Measurements from ENCODE around the gene TANGO6. TPM values are rescaled to one million over a fixed set of nuclear protein-coding genes. Genes with fewer than 3 reads are reported as not detected.

Gene TANGO6
- total RNA-seq, 2 donors from 2014 or later: 23.8 to 38.4 TPM

GRCh38 chr16:69108064-69108904 is 265.0 kb downstream of the TANGO6 start:
- no peak for ATAC-seq
- DNase-seq (ENCODE audit: low spot score in 2 of 2): no peak
- no peak overlapping the region for H3K27ac Mint-ChIP-seq
- peaks cover 5 to 7% of the 10 kb centered on the region in 2 donors for H3K36me3 Mint-ChIP-seq
- H3K9me3 Mint-ChIP-seq: no peaks in the 10 kb centered on the region

- DNase-seq (ENCODE audit: low spot score in 2 of 2) (no peak), ATAC-seq (no peak)
- Mint-ChIP-seq H3K27ac (no peak overlapping the region), H3K9me3 (no peaks in the 10 kb centered on the region), H3K36me3 (peaks cover 5 to 7% of the 10 kb centered on the region in 2 donors)
Observed at GRCh38 chr16:69108905-69109252, 265.5 kb downstream of the TANGO6 start.

GRCh38 chr16:69109486-69110270 is 266.3 kb downstream of the TANGO6 start:
- ATAC-seq: no peak
- no peaks in the 10 kb centered on the region for H3K9me3 Mint-ChIP-seq
- H3K27ac Mint-ChIP-seq: no peak overlapping the region
- no peak for DNase-seq (ENCODE audit: low spot score in 2 of 2)
- peaks cover 5 to 7% of the 10 kb centered on the region in 2 donors for H3K36me3 Mint-ChIP-seq

DNA sequence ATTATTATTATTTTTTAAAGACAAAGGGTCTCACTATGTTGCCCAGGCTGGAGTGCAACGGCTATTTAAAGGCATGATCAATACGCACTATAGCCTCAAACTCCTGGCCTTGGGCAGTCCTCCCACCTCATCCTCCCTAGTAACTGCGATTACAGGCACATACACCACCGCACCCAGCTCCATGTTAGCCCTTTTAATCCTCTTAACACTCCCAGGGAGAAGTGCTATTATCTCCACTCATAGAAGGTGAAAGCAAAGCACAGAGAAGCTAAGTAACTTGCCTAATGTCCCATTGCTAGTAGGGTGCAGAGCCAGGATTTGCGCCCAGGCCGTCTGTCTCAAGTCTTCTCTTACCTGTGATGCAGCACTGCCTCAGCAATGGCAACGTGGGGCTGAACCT is 267.1 kb downstream of the TANGO6 start:
- H3K9me3 Mint-ChIP-seq: no peaks in the 10 kb centered on the region
- DNase-seq (ENCODE audit: low spot score in 2 of 2): no peak
- ATAC-seq: no peak
- H3K36me3 Mint-ChIP-seq: peaks cover 3 to 7% of the 10 kb centered on the region in 2 donors
- no peak overlapping the region for H3K27ac Mint-ChIP-seq

DNA sequence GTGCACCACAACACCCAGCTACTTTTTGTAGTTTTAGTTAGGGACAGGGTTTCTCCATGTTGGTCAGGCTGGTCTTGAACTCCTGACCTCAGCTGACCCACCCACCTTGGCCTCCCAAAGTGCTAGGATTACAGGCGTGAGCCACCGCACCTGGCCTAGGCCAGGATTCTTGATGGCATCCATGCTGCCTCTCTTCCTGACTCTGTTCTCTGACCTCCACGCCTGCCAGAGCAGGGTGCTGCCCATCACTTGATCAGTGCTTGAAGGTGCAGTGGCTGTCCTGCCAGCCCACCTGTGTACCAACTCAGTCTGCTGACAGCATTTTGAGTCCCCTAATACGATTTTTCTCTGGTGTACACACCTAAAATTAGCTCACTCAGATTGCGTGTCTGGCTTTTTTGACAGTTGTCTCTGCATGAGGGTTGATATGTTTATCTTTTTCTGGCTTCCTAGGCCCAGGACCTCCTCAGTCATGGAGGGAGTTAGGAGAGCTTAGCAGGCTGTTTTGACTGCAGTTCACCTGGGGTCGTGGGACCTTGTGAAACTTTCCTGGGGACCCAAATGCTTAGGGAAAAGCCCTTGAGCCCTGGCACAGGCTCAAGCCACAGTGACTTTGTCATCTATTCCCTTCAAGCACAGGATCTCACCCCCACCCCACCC is 268.0 kb downstream of the TANGO6 start:
- H3K27ac Mint-ChIP-seq: peak overlapping the region in 1 of 2 donors; percentile 17
- H3K36me3 Mint-ChIP-seq: peaks cover 0 to 7% of the 10 kb centered on the region in 2 donors
- no peaks in the 10 kb centered on the region for H3K9me3 Mint-ChIP-seq
- no peak for DNase-seq (ENCODE audit: low spot score in 2 of 2)
- ATAC-seq: no peak

DNA sequence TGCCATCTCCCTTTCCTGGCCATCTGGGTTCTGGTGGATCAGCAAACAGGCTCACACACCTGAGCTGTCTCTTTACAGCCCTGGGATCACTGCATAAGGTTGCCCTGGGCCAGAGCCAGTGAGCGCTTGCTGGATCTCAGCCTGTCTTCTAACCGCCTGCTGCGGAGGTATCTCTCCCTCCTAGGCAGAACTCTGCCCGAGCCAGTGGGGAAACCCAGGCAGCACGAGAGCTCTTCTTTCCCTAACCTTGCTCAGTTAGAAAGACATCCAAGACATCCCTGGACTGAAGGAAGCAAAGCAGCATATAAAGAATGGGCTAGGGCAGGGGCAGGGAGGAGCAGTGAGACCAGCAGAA is 268.5 kb downstream of the TANGO6 start:
- H3K27ac Mint-ChIP-seq: peak overlapping the region in 1 of 2 donors; percentile 17
- ATAC-seq (no peak), DNase-seq (ENCODE audit: low spot score in 2 of 2) (no peak)
- H3K9me3 Mint-ChIP-seq: no peaks in the 10 kb centered on the region
- peaks cover 0 to 7% of the 10 kb centered on the region in 2 donors for H3K36me3 Mint-ChIP-seq

DNA sequence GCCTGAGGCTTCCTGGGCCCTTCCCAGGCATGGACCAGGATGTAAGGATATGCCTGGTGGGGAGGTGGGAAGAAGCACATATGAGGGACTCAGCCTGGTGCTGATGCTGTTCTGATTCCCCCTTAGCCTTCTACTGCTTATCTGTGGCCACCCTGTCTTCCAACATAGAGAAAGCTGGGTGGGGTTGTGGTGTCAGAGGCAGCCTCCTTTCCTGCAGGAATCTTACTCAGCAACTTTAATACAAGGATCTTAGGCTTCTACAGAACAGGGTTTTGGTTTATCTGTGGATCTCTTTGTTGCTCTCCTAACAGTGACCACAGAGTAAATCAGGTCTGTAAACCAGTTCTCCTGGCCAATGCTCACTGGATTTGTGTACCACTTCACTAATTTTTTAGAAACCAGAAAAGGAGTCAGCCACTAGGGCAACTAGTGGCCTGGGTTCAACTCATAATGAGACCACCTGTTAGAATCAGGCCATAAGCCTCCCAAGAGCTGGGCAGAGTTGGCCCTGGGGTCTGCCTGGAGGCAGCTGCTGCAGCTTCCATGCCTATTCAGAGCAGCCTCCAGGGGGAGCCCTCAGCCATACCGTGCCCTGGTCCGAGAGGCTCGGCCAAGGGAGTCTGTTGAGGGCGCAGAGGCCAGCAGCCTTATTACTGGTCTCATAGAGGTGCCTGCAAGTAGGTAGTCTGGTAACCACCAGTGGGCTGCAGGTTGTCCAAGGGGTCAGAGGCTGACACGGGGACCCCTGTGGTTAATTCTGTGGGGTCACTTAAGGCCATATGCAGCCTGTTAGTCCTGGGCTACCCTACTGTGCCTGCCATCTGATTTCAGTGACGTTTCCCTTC is 269.2 kb downstream of the TANGO6 start:
- peak overlapping the region in 1 of 2 donors; percentile 17 for H3K27ac Mint-ChIP-seq
- DNase-seq (ENCODE audit: low spot score in 2 of 2): peak in 1 of 2 donors; percentile 60
- no peaks in the 10 kb centered on the region for H3K9me3 Mint-ChIP-seq
- peaks cover under 1 to 7% of the 10 kb centered on the region in 2 donors for H3K36me3 Mint-ChIP-seq
- peak; percentile 79 to 81 for ATAC-seq

DNA sequence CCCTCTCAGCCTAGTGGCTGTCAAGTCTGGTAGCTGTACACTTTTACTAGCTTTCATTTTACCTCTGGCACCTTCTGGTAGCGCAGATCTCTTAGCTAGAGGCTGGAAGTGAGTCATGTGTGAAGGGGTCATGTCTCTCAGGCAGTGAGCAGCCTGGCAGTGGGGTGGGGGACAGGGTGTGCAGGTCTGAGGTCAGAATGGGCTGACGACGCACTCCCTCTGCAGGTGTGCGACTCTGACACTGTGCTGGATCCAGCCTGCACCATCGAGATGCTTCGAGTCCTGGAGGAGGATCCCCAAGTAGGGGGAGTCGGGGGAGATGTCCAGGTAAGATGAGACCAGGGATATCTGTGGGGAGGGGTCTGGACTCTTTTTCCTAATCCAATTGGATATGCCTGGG is 269.9 kb downstream of the TANGO6 start:
- peak in 1 of 2 donors; percentile 33 for ATAC-seq
- Mint-ChIP-seq H3K27ac (no peak overlapping the region), H3K9me3 (no peaks in the 10 kb centered on the region), H3K36me3 (peaks cover 8 to 10% of the 10 kb centered on the region in 2 donors)
- no peak for DNase-seq (ENCODE audit: low spot score in 2 of 2)

DNA sequence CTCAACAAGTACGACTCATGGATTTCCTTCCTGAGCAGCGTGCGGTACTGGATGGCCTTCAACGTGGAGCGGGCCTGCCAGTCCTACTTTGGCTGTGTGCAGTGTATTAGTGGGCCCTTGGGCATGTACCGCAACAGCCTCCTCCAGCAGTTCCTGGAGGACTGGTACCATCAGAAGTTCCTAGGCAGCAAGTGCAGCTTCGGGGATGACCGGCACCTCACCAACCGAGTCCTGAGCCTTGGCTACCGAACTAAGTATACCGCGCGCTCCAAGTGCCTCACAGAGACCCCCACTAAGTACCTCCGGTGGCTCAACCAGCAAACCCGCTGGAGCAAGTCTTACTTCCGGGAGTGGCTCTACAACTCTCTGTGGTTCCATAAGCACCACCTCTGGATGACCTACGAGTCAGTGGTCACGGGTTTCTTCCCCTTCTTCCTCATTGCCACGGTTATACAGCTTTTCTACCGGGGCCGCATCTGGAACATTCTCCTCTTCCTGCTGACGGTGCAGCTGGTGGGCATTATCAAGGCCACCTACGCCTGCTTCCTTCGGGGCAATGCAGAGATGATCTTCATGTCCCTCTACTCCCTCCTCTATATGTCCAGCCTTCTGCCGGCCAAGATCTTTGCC is 271.1 kb downstream of the TANGO6 start:
- Mint-ChIP-seq H3K36me3 (peaks cover 9 to 11% of the 10 kb centered on the region in 2 donors), H3K9me3 (no peaks in the 10 kb centered on the region), H3K27ac (no peak overlapping the region)
- ATAC-seq: no peak
- no peak for DNase-seq (ENCODE audit: low spot score in 2 of 2)

DNA sequence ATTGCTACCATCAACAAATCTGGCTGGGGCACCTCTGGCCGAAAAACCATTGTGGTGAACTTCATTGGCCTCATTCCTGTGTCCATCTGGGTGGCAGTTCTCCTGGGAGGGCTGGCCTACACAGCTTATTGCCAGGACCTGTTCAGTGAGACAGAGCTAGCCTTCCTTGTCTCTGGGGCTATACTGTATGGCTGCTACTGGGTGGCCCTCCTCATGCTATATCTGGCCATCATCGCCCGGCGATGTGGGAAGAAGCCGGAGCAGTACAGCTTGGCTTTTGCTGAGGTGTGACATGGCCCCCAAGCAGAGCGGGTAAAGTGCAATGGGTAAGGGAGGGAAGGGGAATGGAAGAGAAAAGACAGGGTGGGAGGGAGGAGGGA is 271.6 kb downstream of the TANGO6 start:
- Mint-ChIP-seq H3K9me3 (no peaks in the 10 kb centered on the region), H3K27ac (no peak overlapping the region), H3K36me3 (peaks cover 5 to 11% of the 10 kb centered on the region in 2 donors)
- DNase-seq (ENCODE audit: low spot score in 2 of 2): no peak
- no peak for ATAC-seq

DNA sequence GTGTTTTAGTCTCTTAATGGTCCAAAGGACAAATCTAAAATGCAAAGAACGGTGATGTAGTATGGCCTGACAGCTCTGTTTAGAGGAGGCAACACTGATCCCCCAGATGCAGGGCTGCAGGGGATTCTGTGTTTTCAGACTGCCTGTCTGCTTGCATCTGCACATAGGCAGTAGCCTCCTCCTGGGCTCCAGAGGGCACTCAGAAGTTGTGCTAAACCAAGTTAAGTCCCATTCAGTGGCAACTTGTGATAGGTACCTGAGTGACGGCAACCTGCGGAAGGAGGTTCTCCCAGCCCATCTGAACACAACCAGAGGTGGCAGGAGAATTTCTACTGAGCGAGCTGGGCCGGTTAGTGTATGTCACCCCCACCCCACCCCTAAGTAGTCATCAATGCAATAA is 272.0 kb downstream of the TANGO6 start:
- peaks cover 5 to 12% of the 10 kb centered on the region in 2 donors for H3K36me3 Mint-ChIP-seq
- ATAC-seq (no peak), DNase-seq (ENCODE audit: low spot score in 2 of 2) (no peak)
- H3K9me3 Mint-ChIP-seq: no peaks in the 10 kb centered on the region
- no peak overlapping the region for H3K27ac Mint-ChIP-seq

DNA sequence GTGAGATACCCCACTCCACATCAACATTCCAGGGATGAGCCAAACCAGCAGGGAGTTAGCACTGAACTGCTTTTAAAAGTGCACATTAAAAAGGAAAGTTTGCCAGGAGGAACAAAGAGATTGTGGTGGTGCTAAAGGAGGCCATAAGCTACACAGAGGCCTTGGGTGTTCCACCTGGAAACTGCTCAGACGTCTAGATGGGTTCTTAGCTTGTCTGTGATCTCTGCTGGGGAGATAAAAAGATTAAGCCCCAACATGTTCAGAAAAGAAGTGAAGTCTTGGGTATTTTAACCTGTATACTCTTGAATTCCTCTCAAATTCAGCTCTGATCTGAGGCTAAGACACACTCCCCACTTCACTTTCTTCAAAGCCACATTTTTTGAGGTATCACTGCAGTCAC is 272.5 kb downstream of the TANGO6 start:
- ATAC-seq (no peak), DNase-seq (ENCODE audit: low spot score in 2 of 2) (no peak)
- Mint-ChIP-seq H3K27ac (no peak overlapping the region), H3K36me3 (peaks cover 5 to 17% of the 10 kb centered on the region in 2 donors), H3K9me3 (no peaks in the 10 kb centered on the region)

DNA sequence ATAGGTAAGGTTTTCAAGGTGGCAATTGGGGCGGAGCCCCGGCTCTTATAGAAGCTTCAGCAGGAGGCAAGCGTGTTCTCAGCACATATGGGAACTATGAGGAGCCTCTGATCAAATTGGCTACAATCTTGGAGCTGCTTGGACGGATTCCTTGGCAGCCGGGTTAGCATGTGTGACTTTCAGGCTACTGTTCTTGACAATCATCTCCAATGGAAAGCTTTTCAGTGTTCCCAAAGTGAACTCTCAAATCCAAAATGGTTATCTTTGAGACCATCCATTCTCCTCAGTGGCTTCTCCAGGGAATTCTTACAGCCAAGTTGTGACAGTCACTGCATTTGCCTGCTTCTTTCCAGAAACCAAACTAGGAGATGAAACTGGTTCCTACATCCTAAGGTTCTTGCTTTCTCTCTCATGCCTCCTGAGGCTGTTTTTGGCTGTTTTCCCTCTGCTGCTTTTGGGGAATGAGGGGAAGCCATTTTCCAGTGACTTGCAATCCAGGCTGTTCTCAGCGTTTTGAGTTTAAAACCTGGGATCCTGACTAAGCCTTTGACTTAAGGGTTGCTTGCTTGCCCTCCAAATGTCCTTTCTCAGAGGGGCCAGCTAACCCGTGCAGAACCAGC is 273.0 kb downstream of the TANGO6 start:
- H3K36me3 Mint-ChIP-seq: peaks cover 5 to 22% of the 10 kb centered on the region in 2 donors
- DNase-seq (ENCODE audit: low spot score in 2 of 2) (no peak), ATAC-seq (no peak)
- H3K27ac Mint-ChIP-seq: no peak overlapping the region
- H3K9me3 Mint-ChIP-seq: no peaks in the 10 kb centered on the region

DNA sequence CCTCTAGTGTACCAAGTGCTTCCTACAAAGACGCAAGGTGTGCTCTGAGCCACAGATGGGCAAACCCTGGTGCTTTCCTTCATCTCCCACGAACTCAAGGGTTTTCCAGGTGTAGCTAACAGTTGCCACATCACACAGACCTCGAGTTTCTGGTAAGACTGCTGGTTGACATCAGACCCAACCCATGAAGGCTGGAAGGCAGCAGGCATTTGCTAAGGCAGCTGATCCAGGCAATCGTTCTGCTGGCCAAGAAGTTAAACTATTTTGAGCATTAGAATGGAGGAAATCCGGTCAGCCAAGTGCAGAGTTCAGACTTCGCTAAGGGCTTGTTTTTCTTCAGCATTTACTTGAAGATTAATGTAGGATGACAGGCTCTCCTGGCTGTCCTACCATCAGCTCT is 273.6 kb downstream of the TANGO6 start:
- ATAC-seq: no peak
- H3K27ac Mint-ChIP-seq: no peak overlapping the region
- DNase-seq (ENCODE audit: low spot score in 2 of 2): no peak
- H3K36me3 Mint-ChIP-seq: peaks cover 5 to 22% of the 10 kb centered on the region in 2 donors
- H3K9me3 Mint-ChIP-seq: no peaks in the 10 kb centered on the region

DNA sequence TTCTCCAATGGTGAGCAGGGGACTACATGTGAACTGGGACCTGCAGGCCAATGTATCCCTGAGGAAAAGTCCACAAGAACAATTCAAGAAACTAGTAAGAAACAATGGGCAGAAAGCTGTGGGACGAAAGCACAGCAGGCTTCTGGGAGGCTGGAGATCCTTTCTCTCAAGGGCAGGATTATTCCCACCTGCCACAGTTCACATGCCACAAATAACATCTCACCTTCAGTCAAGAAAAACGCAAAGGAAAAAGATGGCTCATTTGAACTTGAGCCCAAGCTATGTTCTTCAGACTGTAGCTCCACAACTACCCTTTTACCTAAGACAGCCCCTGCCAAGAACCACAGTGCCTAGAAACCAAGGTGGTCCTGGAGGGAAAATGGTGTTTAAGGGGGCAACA is 275.1 kb downstream of the TANGO6 start:
- ATAC-seq: no peak
- no peak overlapping the region for H3K27ac Mint-ChIP-seq

DNA sequence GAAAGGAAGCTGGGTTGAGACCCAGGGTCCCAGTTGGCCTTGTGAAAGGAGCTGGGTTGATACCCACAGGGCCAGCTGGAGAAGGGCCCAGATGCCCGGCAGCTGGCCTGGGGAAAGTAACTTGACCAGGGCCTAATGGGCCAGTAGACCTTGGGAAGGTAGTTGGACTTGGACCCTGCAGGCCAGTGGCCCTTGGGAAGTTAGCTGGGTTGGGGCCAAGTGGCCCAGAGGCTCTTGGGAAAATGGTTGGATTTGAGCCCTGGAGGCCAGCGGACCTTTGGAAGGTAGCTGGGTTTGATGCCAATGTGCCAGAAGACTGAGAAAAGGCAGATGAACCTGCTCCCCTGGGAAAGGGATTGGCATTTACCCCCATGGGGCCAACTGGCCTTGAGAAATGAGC is 275.7 kb downstream of the TANGO6 start:
- H3K27ac Mint-ChIP-seq: no peak overlapping the region
- H3K36me3 Mint-ChIP-seq: peaks cover 5 to 22% of the 10 kb centered on the region in 2 donors
- ATAC-seq: no peak
- DNase-seq (ENCODE audit: low spot score in 2 of 2): no peak
- no peaks in the 10 kb centered on the region for H3K9me3 Mint-ChIP-seq

More for the DNA sequence above, 275.1 kb downstream of the TANGO6 start:
- Mint-ChIP-seq H3K9me3 (no peaks in the 10 kb centered on the region), H3K36me3 (peaks cover 5 to 22% of the 10 kb centered on the region in 2 donors)
- DNase-seq (ENCODE audit: low spot score in 2 of 2): no peak

Measured in activated naive CD4-positive, alpha-beta T cell treated with anti-CD3 and anti-CD28 coated beads, Interleukin-2, amount 50 U/mL, for 72 hours (primary cell).